HEK293T (cell line): ENCODE results near the gene VSTM2L.

Experiments
- HDGF ChIP-seq: fragments of 450-650 bp; IDR thresholded peaks from 2 replicates; pipeline ENCODE4 v1.6.1; 2017; ENCODE audit warnings: antibody characterized with exemption, borderline replicate concordance
- LEF1 ChIP-seq: fragments of 450-650 bp; IDR thresholded peaks from 2 replicates; pipeline ENCODE4 v1.6.1; 2017; ENCODE audit warnings: mild to moderate bottlenecking, borderline replicate concordance
- NFRKB ChIP-seq: fragments of 450-650 bp; IDR thresholded peaks from 2 replicates; pipeline ENCODE4 v1.6.1; 2016; ENCODE audit warnings: mild to moderate bottlenecking, moderate library complexity
- SUZ12 ChIP-seq: fragments of 450-650 bp; IDR thresholded peaks from 2 replicates; pipeline ENCODE4 v1.6.1; 2016; ENCODE audit warnings: mild to moderate bottlenecking

- TF ChIP-seq NFRKB (no peak), HDGF (no peak), LEF1 (no peak), SUZ12 (no peak)
Observed at GRCh38 chr20:37958856-37959520, 56.1 kb downstream of the VSTM2L start.
